Neuronal stem cell (in vitro differentiated cells): ENCODE results near the gene PMF1.

Experiments used
- DNase-seq: peaks from one replicate; pipeline ENCODE4 v3.0.0-alpha.2; 2013; ENCODE audit warnings: low spot score
- H2AFZ ChIP-seq: one replicate; pipeline ENCODE4 v1.6.1; 2013; ENCODE audit warnings: mild to moderate bottlenecking, low read length, inconsistent platforms
- H2AK5ac ChIP-seq: 2 replicates; pipeline ENCODE4 v1.6.1; 2013; ENCODE audit warnings: low read depth, mild to moderate bottlenecking, inconsistent platforms, low read length, moderate library complexity, mixed read lengths
- H2BK120ac ChIP-seq: 2 replicates; pipeline ENCODE4 v1.6.1; 2013; ENCODE audit warnings: low read depth, mild to moderate bottlenecking, inconsistent platforms, low read length, moderate library complexity, mixed read lengths
- H2BK12ac ChIP-seq: one replicate; pipeline ENCODE4 v1.6.1; 2013; ENCODE audit warnings: low read length, inconsistent platforms
- H2BK15ac ChIP-seq: 2 replicates; pipeline ENCODE4 v1.6.1; 2013; ENCODE audit warnings: mild to moderate bottlenecking, low read length, inconsistent platforms, mixed read lengths
- H2BK5ac ChIP-seq: one replicate; pipeline ENCODE4 v1.6.1; 2013; ENCODE audit warnings: inconsistent platforms, mild to moderate bottlenecking, low read length, moderate library complexity
- H3K14ac ChIP-seq: one replicate; pipeline ENCODE4 v1.6.1; 2013; ENCODE audit warnings: low read length, inconsistent platforms
- H3K18ac ChIP-seq: 2 replicates; pipeline ENCODE4 v1.6.1; 2013; ENCODE audit warnings: low read length, inconsistent platforms
- H3K23ac ChIP-seq: 2 replicates; pipeline ENCODE4 v1.6.1; 2013; ENCODE audit warnings: low read depth, mild to moderate bottlenecking, mixed read lengths, low read length, inconsistent platforms; ENCODE audit not compliant: poor library complexity
- H3K27ac ChIP-seq: replicated peaks from 3 replicates; pipeline ENCODE4 v1.5.1; 2013; ENCODE audit warnings: low read length, inconsistent platforms
- H3K27me3 ChIP-seq, 3 experiments: 2 replicates each; pipeline ENCODE4 v1.6.1; 2013; ENCODE audit warnings: low read length in 3 of 3, mild to moderate bottlenecking in 2 of 3, inconsistent platforms in 1 of 3, low read depth in 1 of 3, mixed read lengths in 1 of 3, moderate library complexity in 1 of 3; ENCODE audit not compliant: control insufficient read depth in 3 of 3, insufficient read depth in 3 of 3
- H3K36me3 ChIP-seq, 2 donors: replicated peaks in 1 of 2; 2 replicates each; pipeline ENCODE4 v1.6.1; 2013; ENCODE audit warnings: low read length in 2 of 2; ENCODE audit not compliant: control insufficient read depth in 2 of 2, insufficient read depth in 2 of 2
- H3K4ac ChIP-seq: 2 replicates; pipeline ENCODE4 v1.6.1; 2013; ENCODE audit warnings: inconsistent platforms, mild to moderate bottlenecking, low read length, moderate library complexity
- H3K4me1 ChIP-seq, 2 donors: 1 replicate in 1 of 2; 2 replicates in 1 of 2; pipeline ENCODE4 v1.6.1; 2013; ENCODE audit warnings: low read length in 2 of 2, low read depth in 1 of 2; ENCODE audit not compliant: control insufficient read depth in 2 of 2, insufficient read depth in 1 of 2
- H3K4me2 ChIP-seq: one replicate; pipeline ENCODE4 v1.6.1; 2013; ENCODE audit warnings: mild to moderate bottlenecking, low read length, inconsistent platforms; ENCODE audit not compliant: insufficient read depth, poor library complexity, severe bottlenecking
- H3K4me3 ChIP-seq, 2 donors: 2 replicates each; pipeline ENCODE4 v1.5.1; 2013; ENCODE audit warnings: low read length in 2 of 2, mild to moderate bottlenecking in 2 of 2, inconsistent platforms in 1 of 2, moderate library complexity in 1 of 2
- H3K79me1 ChIP-seq: one replicate; pipeline ENCODE4 v1.6.1; 2013; ENCODE audit warnings: low read depth, mild to moderate bottlenecking, inconsistent platforms, low read length, moderate library complexity
- H3K9ac ChIP-seq: one replicate; pipeline ENCODE4 v1.6.1; 2013; ENCODE audit warnings: mild to moderate bottlenecking, low read depth, low read length, inconsistent platforms; ENCODE audit not compliant: poor library complexity
- H3K9me3 ChIP-seq, 2 donors: replicated peaks in 1 of 2; 2 replicates each; pipeline versions ENCODE3 to v1.6.1; 2013; ENCODE audit warnings: low read length in 2 of 2, mild to moderate bottlenecking in 2 of 2, inconsistent platforms in 1 of 2, low read depth in 1 of 2, mixed read lengths in 1 of 2, moderate library complexity in 1 of 2; ENCODE audit not compliant: control insufficient read depth in 2 of 2, insufficient read depth in 1 of 2
- H4K8ac ChIP-seq: one replicate; pipeline ENCODE4 v1.6.1; 2013; ENCODE audit warnings: low read depth, mild to moderate bottlenecking, inconsistent platforms, low read length, moderate library complexity
- H4K91ac ChIP-seq: one replicate; pipeline ENCODE4 v1.6.1; 2013; ENCODE audit warnings: low read length, low read depth, mild to moderate bottlenecking, inconsistent platforms; ENCODE audit not compliant: poor library complexity
- WGBS, 2 donors: extraction: QIAGEN DNeasy Blood & Tissue Kit; methylation state at CpG; one replicate each; pipeline ENCODE4 v1.1.7; 2013; ENCODE audit warnings: missing lambda C conversion rate in 2 of 2, mixed read lengths in 1 of 2; ENCODE audit not compliant: insufficient read length in 2 of 2, insufficient replicate concordance in 1 of 2; ENCODE audit errors: extremely low coverage in 2 of 2; 5-methylcytosine and 5-hydroxymethylcytosine counted together

The PMF1 gene

GRCh38 chr1:156246781-156247459 lies 34.1 kb downstream of the PMF1 start:
- peak overlapping the region; percentile 98 for H2BK120ac ChIP-seq
- H3K27ac ChIP-seq, result peak overlapping the region; percentile 48
- H3K79me1 ChIP-seq, result peaks cover 3% of the 10 kb centered on the region
- no peak overlapping the region for H3K4me3 ChIP-seq
- no peaks in the 10 kb centered on the region for H3K27me3 ChIP-seq
- peak overlapping the region; percentile 89 for H2BK5ac ChIP-seq
- no peaks in the 10 kb centered on the region for H3K9me3 ChIP-seq
- H3K4ac ChIP-seq, result peak overlapping the region; percentile 86
- H3K4me2 ChIP-seq, result no peak overlapping the region
- H4K91ac ChIP-seq, result peak overlapping the region; percentile 81
- peak overlapping the region; percentile 57 for H4K8ac ChIP-seq
- WGBS, 2 donors, result no CpG with 5 or more reads among the region's 16 CpGs
- peaks cover 2 to 17% of the 10 kb centered on the region in 2 donors for H3K4me1 ChIP-seq
- H3K18ac ChIP-seq, result peak overlapping the region; percentile 93
- no peak overlapping the region for H2BK15ac ChIP-seq
- H2AFZ ChIP-seq, result no peak overlapping the region
- H3K14ac ChIP-seq, result peak overlapping the region; percentile 32
- no peak for DNase-seq
- peak overlapping the region; percentile 82 for H3K23ac ChIP-seq
- H2AK5ac ChIP-seq, result peak overlapping the region; percentile 100
- H3K36me3 ChIP-seq, result peaks cover 20 to 33% of the 10 kb centered on the region in 2 donors
- no peak overlapping the region for H3K9ac ChIP-seq
- H2BK12ac ChIP-seq, result peak overlapping the region; percentile 86

GRCh38 chr1:156247460-156248322 lies 34.9 kb downstream of the PMF1 start, which contains the start of gene PAQR6:
Gene PAQR6 (minus strand): TSS chr1:156248056. CDS start chr1:156246731, 1,325 bp downstream.
- Histone ChIP-seq H4K8ac (peak within 1 kb of the TSS; percentile 57), H3K9ac (peak within 1 kb of the TSS; percentile 53), H2BK120ac (peak within 1 kb of the TSS; percentile 98), H4K91ac (peak within 1 kb of the TSS; percentile 81), H3K27me3 (no peaks in the 10 kb centered on the region), H3K23ac (peak within 1 kb of the TSS; percentile 83), H2BK12ac (peak within 1 kb of the TSS; percentile 86), H2BK15ac (peak within 1 kb of the TSS; percentile 95), H3K27ac (peak within 1 kb of the TSS; percentile 79), H2BK5ac (peak within 1 kb of the TSS; percentile 89), H3K36me3 (peaks cover 28 to 41% of the 10 kb centered on the region in 2 donors), H3K9me3 (no peaks in the 10 kb centered on the region), H3K4me1 (peaks cover 2 to 17% of the 10 kb centered on the region in 2 donors), H3K4me3 (no peak within 1 kb of the TSS), H2AK5ac (peak within 1 kb of the TSS; percentile 100), H3K4ac (peak within 1 kb of the TSS; percentile 86), H3K79me1 (peaks cover 3% of the 10 kb centered on the region), H3K4me2 (no peak within 1 kb of the TSS), H2AFZ (no peak within 1 kb of the TSS), H3K18ac (peak within 1 kb of the TSS; percentile 96), H3K14ac (peak within 1 kb of the TSS; percentile 92)
- peak; percentile 26 for DNase-seq
- no CpG with 5 or more reads among the region's 16 CpGs for WGBS, 2 donors

GRCh38 chr1:156248323-156248683 lies 35.5 kb downstream of the PMF1 start:
- peaks cover 34 to 47% of the 10 kb centered on the region in 2 donors for H3K36me3 ChIP-seq
- peak overlapping the region; percentile 96 for H3K18ac ChIP-seq
- H2AK5ac ChIP-seq, result peak overlapping the region; percentile 100
- H2BK12ac ChIP-seq, result peak overlapping the region; percentile 19
- H2BK15ac ChIP-seq, result peak overlapping the region; percentile 95
- H3K9me3 ChIP-seq, result no peaks in the 10 kb centered on the region
- H3K4me1 ChIP-seq, result peaks cover 2 to 17% of the 10 kb centered on the region in 2 donors
- peak overlapping the region; percentile 79 for H3K27ac ChIP-seq
- no peak overlapping the region for H3K4me2 ChIP-seq
- peaks cover 3% of the 10 kb centered on the region for H3K79me1 ChIP-seq
- peak overlapping the region; percentile 92 for H3K14ac ChIP-seq
- H2BK5ac ChIP-seq, result peak overlapping the region; percentile 89
- no CpG with 5 or more reads among the region's 4 CpGs for WGBS, 2 donors
- H3K4me3 ChIP-seq, result no peak overlapping the region
- peak overlapping the region; percentile 32 for H4K8ac ChIP-seq
- H2AFZ ChIP-seq, result no peak overlapping the region
- H2BK120ac ChIP-seq, result no peak overlapping the region
- H3K27me3 ChIP-seq, result no peaks in the 10 kb centered on the region
- H3K9ac ChIP-seq, result peak overlapping the region; percentile 53
- H3K4ac ChIP-seq, result no peak overlapping the region
- H4K91ac ChIP-seq, result no peak overlapping the region
- H3K23ac ChIP-seq, result peak overlapping the region; percentile 83
- no peak for DNase-seq

GRCh38 chr1:156249593-156249992 lies 36.8 kb downstream of the PMF1 start:
- Histone ChIP-seq H3K36me3 (peaks cover 42 to 60% of the 10 kb centered on the region in 2 donors), H3K27me3 (no peaks in the 10 kb centered on the region), H4K91ac (no peak overlapping the region), H3K4ac (no peak overlapping the region), H2BK12ac (no peak overlapping the region), H2BK15ac (no peak overlapping the region), H2AFZ (no peak overlapping the region), H3K23ac (peak overlapping the region; percentile 92), H3K9ac (peak overlapping the region; percentile 25), H3K4me2 (no peak overlapping the region), H3K9me3 (no peaks in the 10 kb centered on the region), H2AK5ac (no peak overlapping the region), H3K18ac (no peak overlapping the region), H3K4me3 (no peak overlapping the region), H3K27ac (peak overlapping the region; percentile 57), H3K14ac (no peak overlapping the region), H4K8ac (no peak overlapping the region), H2BK120ac (no peak overlapping the region), H2BK5ac (peak overlapping the region; percentile 57), H3K79me1 (peaks cover 3% of the 10 kb centered on the region), H3K4me1 (peaks cover 2 to 17% of the 10 kb centered on the region in 2 donors)
- DNase-seq, result no peak
- no CpG with 5 or more reads among the region's 5 CpGs for WGBS, 2 donors
